ENCODE results near the gene LILRB2.

GRCh38 chr19:54315956-54316355 lies 35.0 kb upstream of the LILRB2 start:
- TF ChIP-seq CTCF (IDR thresholded peaks at IDR 0.05): no peak
- no peak for TF ChIP-seq POLR2A (IDR thresholded peaks at IDR 0.05)
- TF ChIP-seq EP300 (IDR thresholded peaks at IDR 0.05): no peak
